ENCODE measurements around the gene DMGDH. TPM values are rescaled to one million over a fixed set of nuclear protein-coding genes. Genes with fewer than 3 reads are reported as not detected.
A peak's percentile ranks its signal among the peaks of the same experiment; 100 is the strongest.

The DMGDH gene
- total and polyA plus RNA-seq, 10 of the 15 experiments (the other 5 are each of a cell fraction or from before 2014, with no cell fraction given) = 0.22 to 1.5 (median 0.44) TPM; not detected in 3

DNA sequence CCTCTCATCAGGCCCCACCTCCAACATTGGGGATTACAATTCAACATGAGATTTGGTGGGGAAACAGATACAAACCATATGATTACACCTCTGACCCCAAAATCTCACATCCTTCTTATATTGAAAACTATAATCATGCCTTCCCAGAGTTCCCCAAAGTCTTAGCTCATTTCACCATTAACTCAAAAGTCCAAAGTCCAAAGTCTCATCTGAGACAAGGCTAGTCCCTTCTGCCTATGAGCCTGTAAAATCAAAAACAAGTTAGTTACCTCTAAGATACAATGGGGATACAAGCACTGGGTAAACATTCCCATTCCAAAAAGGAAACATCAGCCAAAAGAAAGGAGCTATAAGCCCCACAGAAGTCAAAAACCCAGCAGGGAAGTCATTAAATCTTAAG, 57.6 kb downstream of the DMGDH start (continued):
- TF ChIP-seq POLR2AphosphoS2 (IDR thresholded peaks at IDR 0.05; ENCODE audit: low read depth, low read length) (no peak), SUZ12 (IDR thresholded peaks at IDR 0.05; ENCODE audit: unreplicated experiment) (no peak), FOXM1 (IDR thresholded peaks at IDR 0.05; ENCODE audit: low read depth, low read length) (no peak), SMC3 (IDR thresholded peaks at IDR 0.05; ENCODE audit: borderline replicate concordance, low read length) (no peak), CBFB (IDR thresholded peaks at IDR 0.05; ENCODE audit: low read depth) (no peak), RB1 (IDR thresholded peaks at IDR 0.05; ENCODE audit: borderline replicate concordance) (no peak), BHLHE40 (IDR thresholded peaks at IDR 0.05; ENCODE audit: borderline replicate concordance in 1 of 2, low read depth in 2 of 2, low read length in 1 of 2) (no peak), FOXK2 (IDR thresholded peaks at IDR 0.05) (no peak), JUND (IDR thresholded peaks at IDR 0.05; ENCODE audit: low read depth, low read length) (no peak)

DNA sequence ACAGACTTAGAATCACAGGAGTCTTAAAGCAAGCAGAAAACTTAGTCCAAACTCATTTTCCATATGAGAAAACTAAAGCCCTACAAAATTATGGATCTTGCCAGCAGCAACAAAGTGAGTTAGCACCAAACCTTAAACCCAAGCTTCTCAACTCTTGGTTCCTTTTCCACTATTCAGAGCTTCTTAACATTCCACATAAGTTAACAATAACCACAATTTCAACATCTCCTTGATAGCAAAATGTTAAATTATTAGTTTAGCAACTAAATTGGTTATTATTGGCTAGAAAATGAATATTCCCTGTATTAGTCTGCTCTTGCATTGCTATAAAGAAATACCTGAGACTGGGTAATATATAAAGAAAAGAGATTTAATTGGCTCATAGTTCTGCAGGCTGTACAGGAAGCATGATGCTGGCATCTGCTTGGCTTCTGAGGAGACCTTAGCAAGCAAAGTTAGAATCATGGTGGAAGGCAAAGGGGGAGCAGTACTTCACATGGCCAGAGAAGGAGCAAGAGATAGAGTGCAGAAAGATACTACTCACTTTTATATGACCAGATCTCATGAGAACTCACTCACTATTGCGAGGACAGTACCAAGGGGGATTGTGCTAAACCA, 58.1 kb downstream of the DMGDH start:
- no peak for FAIRE-seq
- in situ Hi-C loops (cut with MboI) = no loop called here
- BruUV-seq (replicated peaks) = no TSS peak

More for the DNA sequence above, 58.1 kb downstream of the DMGDH start:
- Histone ChIP-seq H3K27ac (ENCODE audit: control insufficient read depth, insufficient read depth) (no peak overlapping the region), H3K4me2 (ENCODE audit: control insufficient read depth, insufficient read depth) (no peak overlapping the region), H3K9ac (ENCODE audit: control insufficient read depth, insufficient read depth, low read length) (no peak overlapping the region), H3K27me3 (replicated peaks in 1 of 2; ENCODE audit: control insufficient read depth in 2 of 2, insufficient read depth in 2 of 2, low read length in 1 of 2) (peaks cover 0 to 1% of the 10 kb centered on the region in 2 experiments; a peak in 1 of 4 replicates), H3K4me3 (no peak overlapping the region), H4K20me1 (ENCODE audit: control insufficient read depth, insufficient read depth) (no peaks in the 10 kb centered on the region), H2AFZ (ENCODE audit: control insufficient read depth, low read depth, low read length) (no peak overlapping the region), H3K9me3 (replicated peaks; ENCODE audit: control insufficient read depth, insufficient read depth, low read length) (peaks cover 2% of the 10 kb centered on the region; the same call in 1 of the 3 replicates), H3K79me2 (ENCODE audit: control insufficient read depth, insufficient read depth, low read length) (no peaks in the 10 kb centered on the region), H3K36me3 (ENCODE audit: control insufficient read depth in 2 of 2, insufficient read depth in 2 of 2, low read length in 1 of 2) (no peaks in the 10 kb centered on the region), H3K4me1 (ENCODE audit: control insufficient read depth, insufficient read depth, low read length) (no peaks in the 10 kb centered on the region)
- ChIA-PET CTCF (interaction anchor here (1.1 to 6.7 kb wide), 4 partner anchors 11 to 122 kb away, joined by 4 to 104 read pairs (median 6); no protein-coding TSS in a partner anchor), POLR2A (interaction anchor here (0.6 kb wide), 1 partner anchor 21 kb away, joined by 5 read pairs; no protein-coding TSS in a partner anchor), RAD21 (ENCODE audit: unreplicated experiment) (no interaction called here), SMC1A (ENCODE audit: uncharacterized antibody, unreplicated experiment) (interaction anchor here (2.7 to 2.9 kb wide), 3 partner anchors 12 to 121 kb away, joined by 7 to 15 read pairs (median 10); no protein-coding TSS in a partner anchor)
- no peak for DNase-seq (ENCODE audit: low read depth, low spot score)
- TF ChIP-seq, protein P1, sequence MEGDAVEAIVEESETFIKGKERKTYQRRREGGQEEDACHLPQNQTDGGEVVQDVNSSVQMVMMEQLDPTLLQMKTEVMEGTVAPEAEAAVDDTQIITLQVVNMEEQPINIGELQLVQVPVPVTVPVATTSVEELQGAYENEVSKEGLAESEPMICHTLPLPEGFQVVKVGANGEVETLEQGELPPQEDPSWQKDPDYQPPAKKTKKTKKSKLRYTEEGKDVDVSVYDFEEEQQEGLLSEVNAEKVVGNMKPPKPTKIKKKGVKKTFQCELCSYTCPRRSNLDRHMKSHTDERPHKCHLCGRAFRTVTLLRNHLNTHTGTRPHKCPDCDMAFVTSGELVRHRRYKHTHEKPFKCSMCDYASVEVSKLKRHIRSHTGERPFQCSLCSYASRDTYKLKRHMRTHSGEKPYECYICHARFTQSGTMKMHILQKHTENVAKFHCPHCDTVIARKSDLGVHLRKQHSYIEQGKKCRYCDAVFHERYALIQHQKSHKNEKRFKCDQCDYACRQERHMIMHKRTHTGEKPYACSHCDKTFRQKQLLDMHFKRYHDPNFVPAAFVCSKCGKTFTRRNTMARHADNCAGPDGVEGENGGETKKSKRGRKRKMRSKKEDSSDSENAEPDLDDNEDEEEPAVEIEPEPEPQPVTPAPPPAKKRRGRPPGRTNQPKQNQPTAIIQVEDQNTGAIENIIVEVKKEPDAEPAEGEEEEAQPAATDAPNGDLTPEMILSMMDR (IDR thresholded peaks at IDR 0.05 in 2 of 3, conservative IDR thresholded peaks at IDR 0.05 in 1 of 3; ENCODE audit: control insufficient read depth in 2 of 3, extremely low read depth in 1 of 3, insufficient read depth in 1 of 3, low read depth in 3 of 3, low read length in 3 of 3) = 0 out of 6 replicates have a peak, but pooled peaks of 1 of the 3 experiments have one; percentile 12
- TF ChIP-seq MEF2A (IDR thresholded peaks at IDR 0.05; ENCODE audit: insufficient read depth, low read depth, low read length) (no peak), EP300 (IDR thresholded peaks at IDR 0.05; ENCODE audit: borderline replicate concordance in 1 of 2, control insufficient read depth in 1 of 2, low read depth in 2 of 2, low read length in 2 of 2) (no peak), GABPA (IDR thresholded peaks at IDR 0.05; ENCODE audit: low read depth) (no peak), SPI1 (IDR thresholded peaks at IDR 0.05; ENCODE audit: borderline replicate concordance, insufficient read depth, low read depth, low read length) (no peak), LARP7 (IDR thresholded peaks at IDR 0.05) (no peak)
- ATAC-seq = peak; percentile 52
- WGBS (ENCODE audit: insufficient coverage, insufficient replicate concordance, low lambda C conversion rate, missing lambda C conversion rate) = 89% methylated on average over 1 of the region's 1 CpG
- intact Hi-C loops (cut with micrococcal nuclease; ENCODE audit: unreplicated experiment) = no loop called here

All from GM12878 (cell line).